ENCODE data around the gene TTC28.

The TTC28 gene

GRCh38 chr22:28601915-28602314 lies 77.7 kb downstream of the TTC28 start:
- no peaks in the 10 kb centered on the region for H3K36me3 ChIP-seq (replicated peaks)
- in situ Hi-C loops (cut with HindIII; ENCODE audit: low pct_ligation_motif_present, low sequenced_read_pairs): no loop called here
- DNase-seq: no peak
- H3K27me3 ChIP-seq (replicated peaks): no peaks in the 10 kb centered on the region
- no peak overlapping the region for H3K27ac ChIP-seq
- H3K4me3 ChIP-seq (ENCODE audit: low read depth, low read length): no peak overlapping the region
- TF ChIP-seq CTCF (IDR thresholded peaks at IDR 0.05; ENCODE audit: low read depth, low read length, missing control alignments): no peak

GRCh38 chr22:28600546-28601143 lies 79.0 kb downstream of the TTC28 start:
- H3K27me3 ChIP-seq (replicated peaks): no peaks in the 10 kb centered on the region
- H3K36me3 ChIP-seq (replicated peaks): no peaks in the 10 kb centered on the region
- DNase-seq: peak; percentile 28
- no peak overlapping the region for H3K27ac ChIP-seq
- in situ Hi-C loops (cut with HindIII; ENCODE audit: low pct_ligation_motif_present, low sequenced_read_pairs): no loop called here
- no peak overlapping the region for H3K4me3 ChIP-seq (ENCODE audit: low read depth, low read length)
- TF ChIP-seq CTCF (IDR thresholded peaks at IDR 0.05; ENCODE audit: low read depth, low read length, missing control alignments): peak; percentile 15

GRCh38 chr22:28599693-28600092 lies 79.9 kb downstream of the TTC28 start:
- in situ Hi-C loops (cut with HindIII; ENCODE audit: low pct_ligation_motif_present, low sequenced_read_pairs): loop anchor here (25.0 kb wide), 1 partner anchor 537 kb away; no protein-coding TSS in a partner anchor
- no peak for TF ChIP-seq CTCF (IDR thresholded peaks at IDR 0.05; ENCODE audit: low read depth, low read length, missing control alignments)

GRCh38 chr22:28597665-28598064 lies 82.0 kb downstream of the TTC28 start:
- Histone ChIP-seq H3K4me3 (ENCODE audit: low read depth, low read length) (no peak overlapping the region), H3K27ac (no peak overlapping the region), H3K27me3 (replicated peaks) (no peaks in the 10 kb centered on the region), H3K36me3 (replicated peaks) (no peaks in the 10 kb centered on the region)
- TF ChIP-seq CTCF (IDR thresholded peaks at IDR 0.05; ENCODE audit: low read depth, low read length, missing control alignments): no peak
- DNase-seq: no peak
- in situ Hi-C loops (cut with HindIII; ENCODE audit: low pct_ligation_motif_present, low sequenced_read_pairs): loop anchor here (25.0 kb wide), 1 partner anchor 535 kb away; no protein-coding TSS in a partner anchor

More at GRCh38 chr22:28599693-28600092, 79.9 kb downstream of the TTC28 start:
- Histone ChIP-seq H3K27me3 (replicated peaks) (no peaks in the 10 kb centered on the region), H3K4me3 (ENCODE audit: low read depth, low read length) (no peak overlapping the region), H3K36me3 (replicated peaks) (no peaks in the 10 kb centered on the region), H3K27ac (no peak overlapping the region)
- DNase-seq: no peak

GRCh38 chr22:28594797-28595462 lies 84.7 kb downstream of the TTC28 start:
- in situ Hi-C loops (cut with HindIII; ENCODE audit: low pct_ligation_motif_present, low sequenced_read_pairs): loop anchor here (25.0 kb wide), 1 partner anchor 533 kb away; no protein-coding TSS in a partner anchor
- Histone ChIP-seq H3K4me3 (ENCODE audit: low read depth, low read length) (no peak overlapping the region), H3K27ac (no peak overlapping the region), H3K27me3 (replicated peaks) (no peaks in the 10 kb centered on the region), H3K36me3 (replicated peaks) (no peaks in the 10 kb centered on the region)
- peak; percentile 9 for DNase-seq
- peak; percentile 36 for TF ChIP-seq CTCF (IDR thresholded peaks at IDR 0.05; ENCODE audit: low read depth, low read length, missing control alignments)

All from brain microvascular endothelial cell (primary cell).